GM18505 (cell line): ENCODE data around the gene MESP2.

Experiments used
- ATAC-seq: cut with Tn5 transposase; IDR thresholded peaks from one replicate; pipeline ENCODE4 v1.9.1; 2021; ENCODE audit not compliant: unreplicated experiment
- POLR2A ChIP-seq: IDR thresholded peaks from 4 replicates; pipeline ENCODE4 v1.6.1; 2011; ENCODE audit warnings: borderline replicate concordance; ENCODE audit not compliant: insufficient read depth, insufficient read length; ENCODE audit errors: extremely low read depth

MESP2 gene

GRCh38 chr15:89805241-89806209, 29.4 kb downstream of the MESP2 start:
- ATAC-seq, result no peak
- no peak for TF ChIP-seq POLR2A

- TF ChIP-seq POLR2A, result no peak
- ATAC-seq, result no peak
Observed at GRCh38 chr15:89806210-89806558, 30.1 kb downstream of the MESP2 start.

DNA sequence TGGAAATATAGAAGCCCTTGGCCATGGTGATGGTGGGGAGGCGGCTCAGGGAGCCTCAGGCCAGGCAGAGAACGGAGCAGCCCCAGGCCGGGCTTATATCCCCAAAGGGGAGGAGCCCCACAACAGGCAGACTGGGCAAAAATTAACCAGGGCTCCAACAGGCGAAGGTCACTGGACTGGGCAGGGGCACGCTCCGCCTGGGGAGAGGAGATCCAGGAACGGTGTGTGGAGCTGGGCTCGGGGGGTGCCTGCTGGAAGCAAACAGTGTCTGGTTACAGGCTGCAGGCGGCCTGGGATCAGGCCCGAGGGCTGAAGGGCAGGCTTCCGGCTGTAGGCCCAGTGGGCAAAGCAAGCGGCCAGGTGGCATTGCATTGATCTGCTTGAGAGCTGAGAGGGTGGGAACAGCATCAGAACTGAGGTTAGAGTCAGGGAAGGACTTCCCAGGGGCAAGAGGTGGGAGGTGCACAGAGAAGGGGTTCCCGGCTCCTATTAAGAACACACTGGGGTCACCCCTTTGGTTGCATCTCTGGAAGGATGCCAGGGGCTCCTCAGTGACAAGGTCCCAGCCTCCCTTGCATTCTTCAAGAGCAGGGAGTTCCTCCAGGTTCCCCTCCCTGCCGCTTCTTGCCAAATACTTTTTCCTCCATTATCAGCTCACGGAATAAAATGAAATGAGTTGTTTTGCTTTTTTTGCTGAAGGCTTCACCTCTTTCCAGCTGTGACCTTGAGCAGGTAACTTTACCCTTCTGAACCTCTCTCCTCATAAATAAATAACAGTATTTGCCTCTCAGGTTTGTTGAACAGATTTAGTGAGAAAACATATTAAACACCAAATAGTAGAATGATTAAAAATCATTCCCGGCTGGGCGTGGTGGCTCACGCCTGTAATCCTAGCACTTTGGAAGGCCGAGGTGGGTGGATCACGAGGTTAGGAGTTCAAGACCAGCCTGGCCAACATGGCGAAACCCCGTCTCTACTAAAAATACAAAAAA, 30.7 kb downstream of the MESP2 start:
- ATAC-seq, result no peak
- TF ChIP-seq POLR2A, result no peak

- no peak for TF ChIP-seq POLR2A
- ATAC-seq, result no peak
Observed at GRCh38 chr15:89807689-89808088, 31.6 kb downstream of the MESP2 start.

DNA sequence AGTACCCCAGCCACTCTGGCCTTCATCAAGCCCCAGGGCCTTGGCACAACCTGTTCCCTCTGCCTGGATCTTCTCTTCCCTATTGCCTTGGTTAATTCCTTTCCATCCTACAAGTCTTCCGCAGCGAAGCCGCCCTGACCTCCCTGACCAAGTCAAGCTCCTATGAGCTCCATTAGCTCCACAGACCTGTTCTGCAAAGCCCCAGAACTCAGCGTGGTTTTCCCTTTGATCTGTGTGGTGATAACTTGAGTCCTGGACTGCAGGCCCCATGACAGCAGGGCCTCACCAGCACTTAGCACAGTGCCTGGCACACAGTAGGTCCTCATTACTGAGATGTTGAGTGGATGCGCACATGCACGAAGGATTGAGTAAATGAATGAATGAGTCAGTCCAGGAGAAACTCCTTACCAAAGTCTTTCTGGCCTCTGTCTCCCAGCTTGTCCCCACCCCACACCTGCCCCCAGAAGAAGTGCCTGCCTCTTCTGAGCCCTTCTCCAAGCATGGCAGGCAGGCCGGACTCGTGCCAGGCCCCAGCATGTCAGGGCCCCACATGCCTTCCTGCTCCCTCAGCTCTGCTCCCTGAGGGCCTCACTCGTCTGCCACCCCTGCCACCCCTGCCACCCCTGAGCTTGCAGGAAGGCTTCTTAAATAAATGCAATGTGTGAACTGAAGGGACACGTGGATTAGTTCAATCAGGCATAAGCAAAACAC, 32.2 kb downstream of the MESP2 start:
- TF ChIP-seq POLR2A, result no peak
- ATAC-seq, result no peak

- TF ChIP-seq POLR2A, result no peak
- no peak for ATAC-seq
Observed at GRCh38 chr15:89809093-89809786, 33.1 kb downstream of the MESP2 start.

DNA sequence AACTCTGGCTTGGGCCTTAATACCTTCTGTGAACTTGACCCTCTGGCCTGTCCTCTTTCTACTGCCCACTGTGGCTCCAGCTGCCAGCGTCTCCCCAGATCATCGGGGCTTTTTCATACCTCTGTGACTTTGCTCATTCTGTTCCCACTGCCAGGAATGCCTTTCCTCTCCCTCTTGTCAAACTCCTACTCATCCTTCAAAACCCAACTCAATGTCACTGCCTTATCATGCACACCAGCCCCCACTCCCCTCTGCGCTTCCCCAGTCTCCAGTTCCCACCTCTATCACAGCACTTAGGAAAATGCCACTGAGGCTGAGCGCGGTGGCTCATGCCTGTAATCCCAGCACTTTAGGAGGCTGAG, 33.6 kb downstream of the MESP2 start:
- TF ChIP-seq POLR2A, result no peak
- ATAC-seq, result no peak

DNA sequence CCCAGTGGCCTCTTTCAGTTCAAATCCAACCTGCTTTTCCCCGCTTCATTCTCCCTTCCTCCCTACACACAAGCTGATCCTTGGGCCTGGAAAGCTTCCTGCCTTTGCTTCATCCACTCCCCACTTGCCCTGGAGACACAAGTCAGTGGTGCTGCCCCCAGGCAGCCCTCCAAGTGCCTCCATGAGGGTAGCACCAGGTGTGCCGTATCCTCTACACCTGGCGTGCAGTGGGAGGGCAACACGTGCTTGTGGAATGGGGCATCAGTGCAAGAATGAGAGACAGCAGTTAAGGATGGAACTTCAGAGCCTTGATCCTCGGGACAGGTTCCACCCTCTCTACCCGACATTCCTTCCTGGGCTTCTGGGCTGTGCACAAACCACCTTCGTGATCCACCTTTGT, 34.7 kb downstream of the MESP2 start:
- ATAC-seq, result no peak

DNA sequence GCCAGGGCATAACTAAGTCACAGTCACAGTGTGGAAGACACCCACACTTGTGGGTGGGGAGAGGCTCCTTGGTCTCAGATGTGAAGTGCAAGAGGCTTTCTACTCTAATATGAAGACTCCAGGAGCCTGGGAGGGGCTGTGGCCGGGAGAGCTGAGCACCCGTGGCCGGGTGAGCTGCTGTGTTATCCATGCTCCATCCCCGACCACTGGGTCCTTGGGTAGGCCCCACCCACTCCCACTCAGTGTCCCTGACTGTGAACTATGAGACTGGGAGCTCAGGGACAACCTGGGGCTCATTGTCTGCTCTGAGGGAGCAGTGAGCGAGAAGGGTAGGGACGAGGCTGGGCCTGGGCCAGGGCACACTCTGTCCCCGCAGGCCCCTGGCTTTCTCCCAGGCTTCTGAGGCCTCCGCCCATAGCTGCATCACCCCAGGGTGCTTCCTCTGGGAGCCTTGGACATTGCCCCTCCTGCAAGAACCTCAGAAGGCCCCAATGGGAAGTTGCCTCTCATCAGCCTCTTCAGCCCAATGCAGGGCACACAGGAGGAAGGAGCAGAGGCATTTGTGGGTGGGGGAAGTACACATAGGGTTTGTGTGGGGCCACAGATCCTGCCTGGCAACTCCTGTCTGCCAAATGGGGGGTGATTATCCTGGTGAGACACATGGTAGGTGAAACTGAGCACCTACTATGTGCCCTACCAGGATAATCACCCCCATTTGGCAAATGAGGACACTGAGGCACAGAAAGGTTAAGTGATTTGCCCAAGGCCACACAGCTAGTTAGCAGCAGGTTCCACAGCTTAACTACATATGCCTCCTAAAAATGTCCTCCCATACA, 36.1 kb downstream of the MESP2 start:
- no peak for TF ChIP-seq POLR2A
- ATAC-seq, result no peak

More for the DNA sequence above, 34.7 kb downstream of the MESP2 start:
- no peak for TF ChIP-seq POLR2A

- no peak for ATAC-seq
- no peak for TF ChIP-seq POLR2A
Observed at GRCh38 chr15:89812847-89813320, 36.8 kb downstream of the MESP2 start.

DNA sequence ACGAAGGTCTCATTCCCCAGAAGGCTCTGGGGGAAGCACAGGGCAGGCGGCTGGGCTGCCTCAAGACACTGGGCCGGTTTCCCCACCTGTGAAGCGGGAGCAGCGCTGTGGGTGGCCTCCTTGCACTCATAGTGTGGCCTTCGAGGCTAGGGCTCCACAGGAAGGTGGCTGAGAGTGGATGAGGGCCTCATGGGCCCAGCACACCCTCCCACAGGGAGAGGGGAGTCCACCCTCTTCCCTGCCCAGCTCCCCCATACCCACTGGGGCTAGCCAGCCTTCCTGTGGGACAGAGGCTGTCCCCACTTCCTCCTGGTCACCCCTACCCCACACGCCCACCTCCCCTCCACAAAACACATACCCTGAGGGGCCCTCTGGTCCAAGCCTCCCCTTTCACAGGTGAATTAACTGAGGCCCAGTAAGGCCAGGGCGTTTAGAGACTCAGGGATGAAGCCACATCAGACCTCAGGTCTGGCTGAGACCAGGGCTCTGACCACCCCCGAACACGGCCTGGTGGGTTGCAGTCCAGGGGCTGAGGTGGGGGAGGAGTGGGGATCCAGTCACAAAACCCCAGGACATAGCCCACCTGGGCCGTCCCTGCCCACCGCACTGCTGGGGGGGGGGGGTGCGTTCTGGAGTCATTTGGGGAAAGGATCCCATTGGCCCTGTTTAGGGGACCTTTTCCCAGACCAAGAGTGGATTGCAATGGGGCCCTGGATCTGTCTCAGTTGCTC, 37.4 kb downstream of the MESP2 start:
- TF ChIP-seq POLR2A, result no peak
- ATAC-seq, result no peak

DNA sequence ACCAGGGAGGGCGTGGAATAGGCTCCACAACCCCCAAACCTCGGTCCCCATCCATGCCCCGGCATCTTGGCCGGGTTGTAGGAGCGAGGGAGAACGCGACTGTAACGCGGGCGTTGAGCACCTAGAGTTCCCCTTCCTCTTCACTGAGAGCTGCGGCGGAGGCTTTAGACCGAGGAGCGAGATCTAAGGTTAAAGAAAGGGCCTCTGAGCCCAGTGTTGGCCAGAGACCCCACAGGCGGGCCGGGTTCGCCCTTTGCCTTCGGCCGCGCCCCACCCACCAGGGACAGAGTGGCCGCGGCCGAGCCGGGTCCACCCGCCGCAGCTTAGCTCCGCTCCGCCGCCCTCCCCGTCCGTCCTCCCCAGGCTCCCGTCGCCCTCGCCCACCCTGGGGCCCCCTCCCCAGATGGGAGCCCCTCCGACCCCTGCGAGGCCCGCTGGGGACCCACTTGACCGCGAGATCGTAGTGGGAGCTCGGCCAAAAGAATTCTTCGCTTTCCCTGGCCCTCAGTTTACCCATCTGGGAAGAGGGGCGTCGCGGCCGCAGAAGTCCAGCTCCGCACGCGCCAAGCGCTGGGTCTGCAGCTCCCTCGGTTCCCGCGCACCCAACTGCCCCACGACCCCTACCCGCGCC, 38.1 kb downstream of the MESP2 start:
- ATAC-seq, result no peak
- no peak for TF ChIP-seq POLR2A
